ENCODE measurements around the gene TMEM215.

DNA sequence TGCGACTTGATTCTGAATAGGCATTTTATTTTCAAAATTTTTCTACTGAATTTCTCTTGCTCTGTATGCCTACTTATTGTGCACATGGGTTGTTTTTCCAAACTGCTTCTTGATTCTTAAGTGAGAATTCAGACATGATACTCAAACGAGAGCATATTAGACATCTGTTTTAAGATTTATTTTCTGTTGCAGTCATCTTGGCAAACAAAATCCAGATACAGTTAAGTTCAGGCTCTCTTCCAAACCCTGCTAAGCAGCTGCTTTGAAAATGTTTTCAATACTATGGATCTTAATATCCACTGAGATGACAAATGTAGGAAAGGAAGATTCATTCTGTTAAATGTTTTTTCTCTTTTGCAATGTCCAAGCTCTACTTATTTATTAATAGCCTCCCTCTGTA lies 4.5 kb downstream of the TMEM215 start:
- TF ChIP-seq, protein P1, sequence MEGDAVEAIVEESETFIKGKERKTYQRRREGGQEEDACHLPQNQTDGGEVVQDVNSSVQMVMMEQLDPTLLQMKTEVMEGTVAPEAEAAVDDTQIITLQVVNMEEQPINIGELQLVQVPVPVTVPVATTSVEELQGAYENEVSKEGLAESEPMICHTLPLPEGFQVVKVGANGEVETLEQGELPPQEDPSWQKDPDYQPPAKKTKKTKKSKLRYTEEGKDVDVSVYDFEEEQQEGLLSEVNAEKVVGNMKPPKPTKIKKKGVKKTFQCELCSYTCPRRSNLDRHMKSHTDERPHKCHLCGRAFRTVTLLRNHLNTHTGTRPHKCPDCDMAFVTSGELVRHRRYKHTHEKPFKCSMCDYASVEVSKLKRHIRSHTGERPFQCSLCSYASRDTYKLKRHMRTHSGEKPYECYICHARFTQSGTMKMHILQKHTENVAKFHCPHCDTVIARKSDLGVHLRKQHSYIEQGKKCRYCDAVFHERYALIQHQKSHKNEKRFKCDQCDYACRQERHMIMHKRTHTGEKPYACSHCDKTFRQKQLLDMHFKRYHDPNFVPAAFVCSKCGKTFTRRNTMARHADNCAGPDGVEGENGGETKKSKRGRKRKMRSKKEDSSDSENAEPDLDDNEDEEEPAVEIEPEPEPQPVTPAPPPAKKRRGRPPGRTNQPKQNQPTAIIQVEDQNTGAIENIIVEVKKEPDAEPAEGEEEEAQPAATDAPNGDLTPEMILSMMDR (IDR thresholded peaks at IDR 0.05): no peak
- TF ChIP-seq EZH2 (IDR thresholded peaks at IDR 0.05; ENCODE audit: borderline replicate concordance, insufficient read depth, low read depth, low read length, poor library complexity, severe bottlenecking): no peak

All from B cell (primary cell).